ENCODE data around the gene EPGN.

The EPGN gene, protein sequence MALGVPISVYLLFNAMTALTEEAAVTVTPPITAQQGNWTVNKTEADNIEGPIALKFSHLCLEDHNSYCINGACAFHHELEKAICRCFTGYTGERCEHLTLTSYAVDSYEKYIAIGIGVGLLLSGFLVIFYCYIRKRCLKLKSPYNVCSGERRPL

GRCh38 chr4:74308215-74308614 lies at the start of gene EPGN:
EPGN (plus strand) TSS chr4:74308470; CDS start chr4:74308534, 64 bp downstream.
- no peak for DNase-seq

GRCh38 chr4:74258963-74259362 lies 49.3 kb upstream of the EPGN start:
- DNase-seq, result no peak

GRCh38 chr4:74260036-74260435 lies 48.2 kb upstream of the EPGN start:
- no peak for DNase-seq

GRCh38 chr4:74262522-74262921 lies 45.7 kb upstream of the EPGN start:
- no peak for DNase-seq

DNA sequence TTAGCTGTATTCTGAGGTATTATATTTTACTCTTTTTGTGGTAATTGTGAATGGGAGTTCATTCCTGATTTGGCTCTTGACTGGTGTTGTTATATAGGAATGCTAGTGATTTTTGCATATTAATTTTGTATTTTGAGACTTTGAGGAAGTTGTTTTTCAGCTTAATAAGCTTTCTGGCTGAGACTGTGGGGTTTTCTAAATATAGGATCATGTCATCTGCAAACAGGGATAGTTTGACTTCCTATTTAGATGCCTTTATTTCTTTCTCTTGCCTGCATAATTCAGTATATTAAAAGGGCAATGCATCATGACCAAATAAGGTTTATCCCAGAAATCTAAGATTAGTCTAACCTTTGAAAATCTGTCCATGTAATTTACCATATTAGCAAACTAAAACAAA lies 44.7 kb upstream of the EPGN start:
- no peak for DNase-seq

GRCh38 chr4:74266081-74266480 lies 42.2 kb upstream of the EPGN start:
- DNase-seq, result no peak

DNA sequence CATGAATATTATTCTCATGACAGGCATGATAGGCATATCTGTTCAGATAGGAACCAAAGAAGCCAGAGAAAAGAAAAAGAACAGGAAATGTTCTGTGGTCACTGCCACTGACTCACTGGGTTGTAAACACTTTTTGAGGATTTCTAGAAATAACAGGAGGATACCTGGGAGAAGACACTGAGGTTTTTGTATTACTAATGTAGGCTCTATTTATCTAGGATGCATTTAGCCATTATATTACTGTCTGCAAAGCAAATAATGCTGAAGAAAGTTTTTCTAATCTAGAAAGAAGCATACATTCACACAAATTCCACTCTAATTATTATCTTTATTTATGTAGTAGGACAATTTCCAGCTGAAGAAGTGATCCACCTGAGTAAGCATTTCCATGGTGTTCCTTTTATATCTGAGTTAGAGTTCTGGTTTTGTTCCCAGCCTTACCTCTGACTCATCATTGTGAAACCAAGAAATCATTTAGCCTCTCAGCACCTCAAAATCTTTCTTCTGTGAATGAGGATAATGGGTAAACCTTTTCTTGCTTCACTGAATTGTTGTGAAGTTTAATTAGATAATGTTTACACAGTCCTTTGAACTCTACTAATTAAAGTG lies 40.2 kb upstream of the EPGN start:
- no peak for DNase-seq

- DNase-seq, result no peak
These were observed 39.6 kb upstream of the EPGN start for GRCh38 chr4:74268643-74269042.

- DNase-seq, result no peak
These were observed 29.8 kb upstream of the EPGN start for GRCh38 chr4:74278490-74278889.

- no peak for DNase-seq
These were observed 28.6 kb upstream of the EPGN start for GRCh38 chr4:74279716-74280115.

DNA sequence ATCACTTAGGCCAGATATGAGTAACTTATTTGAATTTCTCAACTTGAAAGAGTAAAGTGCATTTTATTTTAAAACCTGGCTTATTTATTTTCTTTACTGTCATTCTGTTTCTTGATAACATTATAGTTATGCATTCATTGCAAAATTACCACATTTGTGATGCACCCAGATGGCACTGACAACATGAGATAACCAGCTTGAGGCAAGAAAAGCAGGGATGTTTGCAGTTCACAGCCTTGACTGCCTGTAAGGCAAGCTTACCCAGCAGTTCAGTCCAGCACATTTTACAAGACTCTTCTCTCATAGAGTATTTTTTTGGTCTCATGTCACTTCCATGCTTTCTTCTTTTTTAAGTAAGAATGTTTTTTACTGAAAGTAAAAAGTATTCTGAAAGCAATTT lies 25.3 kb upstream of the EPGN start:
- no peak for DNase-seq

GRCh38 chr4:74283614-74284013 lies 24.7 kb upstream of the EPGN start:
- no peak for DNase-seq

- DNase-seq, result no peak
These were observed 24.2 kb upstream of the EPGN start for GRCh38 chr4:74284053-74284452.

DNA sequence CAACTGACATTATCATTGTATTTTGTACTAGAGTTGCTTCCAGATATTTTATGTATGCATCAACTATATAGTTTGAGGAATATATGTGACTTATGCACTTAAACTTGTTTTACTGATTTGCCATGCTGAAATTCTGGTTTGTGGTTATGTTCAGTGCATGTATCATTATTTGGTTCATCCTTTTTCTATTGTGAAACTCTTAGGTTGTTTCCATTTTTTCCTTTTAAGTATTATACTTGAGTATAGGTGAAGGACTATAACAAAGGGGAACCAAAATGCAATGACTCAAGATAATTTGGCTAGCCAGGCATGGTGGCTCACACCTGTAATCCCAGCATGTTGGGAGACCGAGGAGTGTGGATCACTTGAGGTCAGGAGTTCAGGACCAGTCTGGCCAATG lies 21.1 kb upstream of the EPGN start:
- no peak for DNase-seq

DNA sequence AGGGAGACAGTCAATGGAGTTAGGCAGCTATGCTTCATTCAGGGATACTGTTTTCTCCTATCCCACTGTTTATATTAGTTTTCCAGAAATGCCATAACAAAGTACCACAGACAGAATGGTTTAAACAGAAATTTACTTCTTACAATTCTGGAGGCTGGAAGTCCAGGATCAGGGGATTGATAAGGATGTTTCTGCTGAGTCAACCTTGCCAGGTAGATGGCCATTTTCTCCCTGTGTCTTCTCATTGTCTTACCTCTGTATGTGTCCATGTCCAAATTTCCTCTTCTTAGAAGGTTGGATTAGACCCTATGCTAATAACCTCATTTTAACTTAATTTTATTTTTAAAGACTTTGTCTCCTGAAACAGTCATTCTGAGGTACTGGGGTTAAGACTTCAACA lies 20.5 kb upstream of the EPGN start:
- no peak for DNase-seq

GRCh38 chr4:74291471-74291870 lies 16.8 kb upstream of the EPGN start:
- no peak for DNase-seq

GRCh38 chr4:74292111-74292870 lies 16.0 kb upstream of the EPGN start:
- DNase-seq, result no peak

GRCh38 chr4:74293558-74293957 lies 14.7 kb upstream of the EPGN start:
- DNase-seq, result no peak

DNA sequence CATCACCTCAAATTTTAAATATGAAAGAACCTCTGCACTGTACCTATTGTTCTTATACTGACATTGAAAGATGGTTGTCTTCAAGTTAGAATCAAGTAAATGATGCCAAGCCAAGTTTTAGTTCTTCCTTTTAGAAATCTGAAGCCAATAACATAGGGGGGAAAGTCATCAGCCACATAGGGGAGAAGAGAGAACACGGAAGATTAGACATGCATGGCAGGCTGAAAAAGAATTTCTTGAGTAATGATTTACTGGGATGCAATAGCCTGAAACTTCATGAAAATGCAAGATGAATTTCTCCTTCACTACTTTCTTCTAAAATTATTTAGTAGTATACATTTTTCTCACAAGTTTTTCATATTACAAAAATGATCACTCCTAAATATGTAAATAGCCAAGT lies 13.6 kb upstream of the EPGN start:
- DNase-seq, result no peak

DNA sequence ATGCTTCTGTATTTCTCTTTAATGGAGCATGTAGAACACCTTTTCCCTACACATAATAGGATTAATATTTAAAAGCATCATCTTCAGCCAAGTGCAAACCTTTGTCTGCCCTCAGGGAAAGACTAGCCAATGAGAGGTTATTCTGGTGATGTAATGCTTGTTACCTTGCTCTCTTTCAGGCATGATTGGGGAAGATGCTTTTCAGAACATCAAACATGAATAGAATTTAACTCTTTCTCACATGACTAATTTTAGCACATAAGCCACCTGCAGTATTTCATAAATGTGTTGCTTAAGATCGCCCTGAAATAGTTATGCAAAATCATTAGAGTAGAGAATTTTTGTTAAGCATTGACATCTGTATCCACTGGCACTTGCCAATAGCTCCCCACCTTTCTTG lies 10.7 kb upstream of the EPGN start:
- DNase-seq, result no peak

GRCh38 chr4:74304095-74304625 lies 4.1 kb upstream of the EPGN start:
- DNase-seq, result no peak

DNA sequence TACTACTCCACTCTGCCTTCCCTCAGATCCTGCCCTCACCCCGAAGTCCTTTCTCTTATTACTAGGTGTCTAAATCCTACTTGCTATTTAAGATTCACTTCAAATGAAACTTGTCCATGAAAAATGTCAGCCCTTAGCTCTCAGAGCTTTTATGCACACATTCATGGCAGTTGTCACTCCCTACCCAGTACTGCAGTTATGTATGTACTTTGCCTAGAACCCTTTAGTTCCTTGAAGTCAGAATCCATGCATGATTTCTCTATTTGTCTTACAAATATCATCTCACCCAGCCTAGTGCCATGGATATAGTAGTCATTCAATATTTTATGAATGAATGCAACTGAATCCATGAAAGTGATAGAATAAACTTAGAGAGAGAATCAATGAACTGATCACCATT lies 3.3 kb upstream of the EPGN start:
- no peak for DNase-seq

DNA sequence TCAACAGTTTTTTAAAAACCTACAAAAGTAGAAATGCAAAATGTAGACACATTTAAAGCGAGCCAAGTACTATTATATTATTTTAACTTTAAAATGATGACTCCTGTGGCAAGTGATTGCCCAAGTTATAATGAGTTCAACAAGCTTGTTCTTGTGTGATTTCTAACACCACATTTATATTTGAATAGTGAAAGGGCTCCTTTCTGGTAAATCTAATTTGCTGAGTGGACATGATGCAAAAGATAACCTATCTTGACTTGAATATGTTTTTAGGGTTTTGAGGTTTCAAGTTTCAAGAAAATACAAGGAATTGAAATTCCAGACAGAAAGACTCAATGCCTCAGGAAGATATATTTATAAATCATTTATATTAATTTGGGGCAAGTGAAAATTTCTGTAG lies 1.1 kb upstream of the EPGN start:
- no peak for DNase-seq

DNA sequence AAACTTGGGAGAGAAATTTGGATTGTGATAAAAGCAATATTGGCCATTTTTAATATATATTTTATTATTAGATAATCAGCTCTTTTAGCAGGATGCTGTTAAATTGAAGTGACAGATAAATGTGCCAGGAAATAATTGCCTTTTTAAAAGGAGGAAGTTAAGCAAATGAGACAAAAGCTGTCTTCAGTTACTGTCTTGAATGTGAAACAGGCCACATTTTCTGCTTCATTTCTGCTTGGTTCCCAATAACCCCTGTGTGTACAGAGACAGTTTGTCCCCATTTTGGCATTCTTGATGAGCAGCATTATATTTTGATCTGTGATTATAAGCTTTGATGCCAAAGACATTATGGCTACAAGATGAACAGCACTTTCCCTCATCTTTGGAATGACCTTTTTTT lies 953 bp downstream of the EPGN start:
- DNase-seq, result no peak
